ENCODE data around the gene IQCH. TPM values are rescaled to one million over a fixed set of nuclear protein-coding genes. Genes with fewer than 3 reads are reported as not detected.

Gene IQCH
- total and polyA plus RNA-seq, 2 of the 4 experiments (the other 2 are of a cell fraction): 0.60 to 2.5 TPM

GRCh38 chr15:67350042-67350441, 95.5 kb downstream of the IQCH start:
- peaks cover 3% of the 10 kb centered on the region for H3K9me3 ChIP-seq (ENCODE audit: control insufficient read depth, insufficient read depth, low read length)
- no TSS peak for BruUV-seq (replicated peaks)
- no peak overlapping the region for H3K27ac ChIP-seq (ENCODE audit: insufficient read depth, low read length)
- no peak overlapping the region for H2BK20ac ChIP-seq (ENCODE audit: low read depth, low read length)
- H3K4me2 ChIP-seq (ENCODE audit: low read depth, low read length): no peak overlapping the region
- H3K4me3 ChIP-seq (ENCODE audit: insufficient read depth, low read depth, low read length): no peak overlapping the region
- H3K9me1 ChIP-seq (ENCODE audit: insufficient read depth, low read length): no peaks in the 10 kb centered on the region
- dilution Hi-C loops (cut with HindIII; ENCODE audit: low sequenced_read_pairs, unreplicated experiment) (no loop called here), in situ Hi-C loops (cut with MboI; ENCODE audit: low sequenced_read_pairs) (no loop called here), intact Hi-C loops (cut with micrococcal nuclease) (no loop called here)
- no peak overlapping the region for H4K8ac ChIP-seq (ENCODE audit: low read depth in 2 of 2, low read length in 2 of 2)
- TF ChIP-seq RAD21 (IDR thresholded peaks at IDR 0.05; ENCODE audit: low read length): no peak
- TF ChIP-seq POLR2A (IDR thresholded peaks at IDR 0.05; ENCODE audit: low read depth, low read length): no peak
- TF ChIP-seq CHD1 (IDR thresholded peaks at IDR 0.05; ENCODE audit: low read depth, low read length): no peak
- no peak for TF ChIP-seq FOS (IDR thresholded peaks at IDR 0.05; ENCODE audit: low read depth, low read length)
- no peak for TF ChIP-seq MXI1 (IDR thresholded peaks at IDR 0.05; ENCODE audit: borderline replicate concordance, low read depth, low read length)
- TF ChIP-seq MAZ (IDR thresholded peaks at IDR 0.05; ENCODE audit: borderline replicate concordance, low read depth, low read length): no peak
- no peak for TF ChIP-seq BHLHE40 (IDR thresholded peaks at IDR 0.05; ENCODE audit: low read depth, low read length)
- no peak for TF ChIP-seq RFX5 (IDR thresholded peaks at IDR 0.05; ENCODE audit: low read depth, low read length)
- TF ChIP-seq MAFK (IDR thresholded peaks at IDR 0.05; ENCODE audit: low read depth, low read length): no peak
- no peak for TF ChIP-seq ELK1 (IDR thresholded peaks at IDR 0.05; ENCODE audit: borderline replicate concordance, low read depth, low read length)
- TF ChIP-seq NFE2L2 (IDR thresholded peaks at IDR 0.05; ENCODE audit: low read depth, low read length): no peak
- no peak for TF ChIP-seq CEBPB (IDR thresholded peaks at IDR 0.05; ENCODE audit: low read depth, low read length)
- no peak overlapping the region for H4K5ac ChIP-seq (ENCODE audit: low read depth, low read length)
- H3K56ac ChIP-seq (ENCODE audit: extremely low read depth, insufficient read depth, low read length): no peak overlapping the region
- no peak overlapping the region for H3K4ac ChIP-seq (ENCODE audit: low read depth, low read length)
- H2AK9ac ChIP-seq (replicated peaks; ENCODE audit: low read depth, low read length, poor library complexity): no peak overlapping the region
- ChIA-PET POLR2A (ENCODE audit: unreplicated experiment) (no interaction called here), CTCF (no interaction called here)
- no peak overlapping the region for H2BK5ac ChIP-seq (ENCODE audit: low read depth, low read length, poor library complexity, severe bottlenecking)
- H2BK15ac ChIP-seq (ENCODE audit: low read depth, low read length): no peak overlapping the region
- no peaks in the 10 kb centered on the region for H3K79me1 ChIP-seq (ENCODE audit: low read depth in 1 of 2, low read length in 2 of 2)
- no peak overlapping the region for H2BK120ac ChIP-seq (ENCODE audit: low read depth, low read length)
- no peak overlapping the region for H2AFZ ChIP-seq (replicated peaks; ENCODE audit: low read length, poor library complexity)
- DNase-seq (no peak), ATAC-seq (ENCODE audit: low read depth) (no peak)
- H3K23ac ChIP-seq (ENCODE audit: low read depth, low read length): no peak overlapping the region
- H4K91ac ChIP-seq (ENCODE audit: insufficient read depth, low read depth, low read length): no peak overlapping the region
- H3K4me1 ChIP-seq (ENCODE audit: control insufficient read depth, insufficient read depth, low read length): no peaks in the 10 kb centered on the region
- H4K20me1 ChIP-seq (ENCODE audit: insufficient read depth, low read length): no peaks in the 10 kb centered on the region
- no peak overlapping the region for H3K14ac ChIP-seq (replicated peaks; ENCODE audit: low read depth, low read length)
- no peaks in the 10 kb centered on the region for H3K36me3 ChIP-seq (ENCODE audit: control insufficient read depth, insufficient read depth, low read length)
- WGBS, 2 experiments (ENCODE audit: extremely low coverage in 2 of 2, insufficient read length in 1 of 2): no CpG with 5 or more reads among the region's 1 CpG
- no peak overlapping the region for H2AK5ac ChIP-seq (ENCODE audit: low read depth, low read length)
- H3K18ac ChIP-seq (ENCODE audit: low read depth, low read length): no peak overlapping the region
- no peaks in the 10 kb centered on the region; the same call in 1 of the 2 replicates for H3K27me3 ChIP-seq (ENCODE audit: control insufficient read depth, insufficient read depth, low read length)
- H3K9ac ChIP-seq (ENCODE audit: low read depth, low read length): no peak overlapping the region
